Effector memory CD4-positive, alpha-beta T cell (primary cell): Measurements from ENCODE around the gene SLC44A1.

Experiments used
- DNase-seq, 3 donors: peaks; one replicate each; pipeline ENCODE4 v3.0.0-alpha.2; 2020
- H3K27ac ChIP-seq: 2 replicates; pipeline ENCODE4 v1.7.0; 2013; ENCODE audit warnings: mild to moderate bottlenecking, low read length, moderate library complexity; ENCODE audit not compliant: insufficient read depth, poor library complexity, severe bottlenecking
- H3K27me3 ChIP-seq: replicated peaks from 2 replicates; pipeline ENCODE4 v1.7.0; 2013; ENCODE audit warnings: mild to moderate bottlenecking, low read length; ENCODE audit not compliant: insufficient read depth, control insufficient read depth, poor library complexity, severe bottlenecking
- H3K36me3 ChIP-seq: 2 replicates; pipeline ENCODE4 v1.7.0; 2013; ENCODE audit warnings: mild to moderate bottlenecking, low read length, moderate library complexity; ENCODE audit not compliant: control insufficient read depth, insufficient read depth
- H3K4me1 ChIP-seq: 2 replicates; pipeline ENCODE4 v1.7.0; 2013; ENCODE audit warnings: low read length, mild to moderate bottlenecking; ENCODE audit not compliant: control insufficient read depth, insufficient read depth, poor library complexity, severe bottlenecking
- H3K4me3 ChIP-seq: 2 replicates; pipeline ENCODE4 v1.7.0; 2013; ENCODE audit warnings: low read length, low read depth, mild to moderate bottlenecking; ENCODE audit not compliant: insufficient read depth, poor library complexity, severe bottlenecking
- H3K9me3 ChIP-seq: 2 replicates; pipeline ENCODE4 v1.7.0; 2013; ENCODE audit warnings: mild to moderate bottlenecking, low read length, moderate library complexity; ENCODE audit not compliant: control insufficient read depth

SLC44A1 gene

DNA sequence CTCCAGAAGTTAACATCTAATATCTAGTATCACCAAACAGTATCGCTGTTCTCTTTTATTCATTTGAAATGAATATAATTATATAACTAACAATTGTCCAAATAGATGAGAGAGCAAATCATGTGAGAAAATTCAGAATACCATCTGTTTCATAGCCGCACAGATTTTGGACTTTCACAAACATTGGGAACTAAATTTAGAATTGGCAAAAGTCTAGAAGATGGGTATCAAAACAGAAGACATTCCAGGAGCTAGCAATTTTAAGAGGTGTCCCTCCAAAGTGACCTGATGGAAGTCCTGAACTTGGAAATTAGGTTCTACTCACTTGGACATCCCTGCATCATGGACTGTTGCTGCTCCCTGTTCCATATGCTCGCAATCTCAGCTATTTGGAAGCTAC, 146.4 kb downstream of the SLC44A1 start:
- no peak overlapping the region for H3K4me3 ChIP-seq
- H3K36me3 ChIP-seq, result no peaks in the 10 kb centered on the region
- H3K4me1 ChIP-seq, result no peaks in the 10 kb centered on the region
- H3K27me3 ChIP-seq, result no peaks in the 10 kb centered on the region
- no peaks in the 10 kb centered on the region for H3K9me3 ChIP-seq
- no peak for DNase-seq
- no peak overlapping the region for H3K27ac ChIP-seq

- Histone ChIP-seq H3K4me1 (no peaks in the 10 kb centered on the region), H3K4me3 (no peak overlapping the region), H3K27ac (no peak overlapping the region), H3K36me3 (no peaks in the 10 kb centered on the region), H3K9me3 (no peaks in the 10 kb centered on the region), H3K27me3 (no peaks in the 10 kb centered on the region)
- no peak for DNase-seq
Observed at GRCh38 chr9:105391288-105391687, 146.8 kb downstream of the SLC44A1 start.

GRCh38 chr9:105392531-105392930, 148.1 kb downstream of the SLC44A1 start:
- no peak overlapping the region for H3K4me3 ChIP-seq
- H3K4me1 ChIP-seq, result no peaks in the 10 kb centered on the region
- H3K27ac ChIP-seq, result no peak overlapping the region
- no peaks in the 10 kb centered on the region for H3K27me3 ChIP-seq
- no peaks in the 10 kb centered on the region for H3K9me3 ChIP-seq
- no peaks in the 10 kb centered on the region for H3K36me3 ChIP-seq
- DNase-seq, result no peak

DNA sequence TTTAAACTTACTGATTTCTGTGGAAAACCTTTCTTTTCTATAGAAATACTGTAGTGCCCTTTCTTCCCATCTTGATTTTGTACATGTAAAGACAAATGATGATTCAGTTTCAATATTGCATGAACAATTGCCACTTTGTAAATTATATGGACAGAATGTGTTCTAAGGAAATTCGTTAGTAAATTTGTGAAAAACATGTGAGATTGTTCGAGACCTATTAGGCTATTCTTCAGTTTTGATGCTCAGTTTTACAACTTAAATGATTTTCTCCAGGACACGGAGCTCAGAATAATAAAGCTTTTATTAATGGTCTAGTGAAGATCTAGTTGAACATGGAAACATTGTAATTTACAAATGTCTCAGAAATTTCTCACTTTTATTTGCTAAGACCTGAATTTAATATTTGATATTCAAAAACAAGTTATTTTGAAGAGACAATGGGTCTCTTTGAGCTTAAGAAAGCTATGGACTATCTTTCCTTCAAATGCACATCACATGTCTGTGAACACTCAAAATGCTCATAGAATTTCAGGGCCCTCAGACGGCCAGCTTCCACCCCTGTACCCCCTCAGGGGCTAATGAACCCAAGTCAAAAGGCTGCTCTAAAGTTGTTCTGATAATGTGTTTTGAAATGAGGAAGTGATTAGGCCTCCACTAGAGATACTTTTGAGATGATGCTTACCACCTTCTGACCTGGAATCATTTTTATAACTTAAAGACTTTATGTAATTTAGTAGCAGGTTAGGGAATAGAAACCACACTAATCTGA, 149.3 kb downstream of the SLC44A1 start:
- no peaks in the 10 kb centered on the region for H3K36me3 ChIP-seq
- H3K4me1 ChIP-seq, result no peaks in the 10 kb centered on the region
- H3K27me3 ChIP-seq, result no peaks in the 10 kb centered on the region
- no peak overlapping the region for H3K4me3 ChIP-seq
- H3K27ac ChIP-seq, result no peak overlapping the region
- no peaks in the 10 kb centered on the region for H3K9me3 ChIP-seq
- no peak for DNase-seq

DNA sequence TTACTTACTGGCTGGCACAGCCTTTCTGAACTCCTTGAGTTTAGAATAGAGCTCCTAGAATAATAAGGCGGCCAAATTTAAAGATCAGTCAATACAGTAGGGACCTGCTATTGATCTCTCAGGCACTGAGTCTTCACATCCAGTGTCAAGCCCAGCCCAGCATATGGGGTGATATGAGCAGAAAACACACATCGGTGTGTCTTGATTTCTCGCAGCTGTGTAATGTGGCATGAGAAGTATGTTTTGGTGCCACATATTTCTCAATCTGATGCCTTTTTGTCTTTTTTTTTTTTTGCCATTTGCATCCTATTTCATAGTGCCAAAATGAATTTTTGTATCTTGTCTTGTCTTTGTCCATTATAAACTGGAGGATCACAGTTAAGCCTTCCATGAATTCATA, 152.0 kb downstream of the SLC44A1 start:
- H3K9me3 ChIP-seq, result no peaks in the 10 kb centered on the region
- H3K36me3 ChIP-seq, result no peaks in the 10 kb centered on the region
- no peak for DNase-seq
- no peaks in the 10 kb centered on the region for H3K27me3 ChIP-seq
- no peaks in the 10 kb centered on the region for H3K4me1 ChIP-seq
- H3K4me3 ChIP-seq, result no peak overlapping the region
- H3K27ac ChIP-seq, result no peak overlapping the region

GRCh38 chr9:105396901-105397300, 152.4 kb downstream of the SLC44A1 start:
- no peaks in the 10 kb centered on the region for H3K9me3 ChIP-seq
- no peak for DNase-seq
- peaks cover 2% of the 10 kb centered on the region for H3K27me3 ChIP-seq
- H3K4me3 ChIP-seq, result no peak overlapping the region
- no peaks in the 10 kb centered on the region for H3K4me1 ChIP-seq
- H3K36me3 ChIP-seq, result no peaks in the 10 kb centered on the region
- no peak overlapping the region for H3K27ac ChIP-seq

- DNase-seq, result no peak
- H3K9me3 ChIP-seq, result no peaks in the 10 kb centered on the region
- no peak overlapping the region for H3K27ac ChIP-seq
- no peaks in the 10 kb centered on the region for H3K4me1 ChIP-seq
- no peaks in the 10 kb centered on the region for H3K36me3 ChIP-seq
- H3K27me3 ChIP-seq, result peaks cover 7% of the 10 kb centered on the region
- no peak overlapping the region for H3K4me3 ChIP-seq
Observed at GRCh38 chr9:105399117-105399516, 154.7 kb downstream of the SLC44A1 start.

DNA sequence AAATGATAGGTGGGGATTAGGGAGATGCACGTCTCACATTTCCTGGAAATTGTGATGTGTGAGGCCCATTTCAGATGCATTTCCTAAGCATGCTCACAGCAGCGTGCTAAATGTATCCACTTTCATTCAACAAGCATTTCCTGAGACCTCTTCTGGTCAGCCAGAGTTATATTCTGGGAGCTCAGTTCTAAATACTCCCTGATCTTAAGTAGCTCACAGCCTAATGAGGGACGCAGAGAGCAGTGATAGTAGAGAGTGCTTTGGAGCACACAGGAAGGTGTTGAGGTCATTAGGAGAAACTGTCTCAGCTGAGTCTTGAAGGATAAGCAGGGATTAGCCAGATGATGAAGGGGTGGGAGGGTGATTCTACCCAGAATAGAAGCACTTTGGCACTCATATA, 157.2 kb downstream of the SLC44A1 start:
- Histone ChIP-seq H3K4me1 (peaks cover 15% of the 10 kb centered on the region), H3K36me3 (no peaks in the 10 kb centered on the region), H3K27me3 (peaks cover 7% of the 10 kb centered on the region), H3K4me3 (no peak overlapping the region), H3K9me3 (no peaks in the 10 kb centered on the region), H3K27ac (no peak overlapping the region)
- no peak for DNase-seq

DNA sequence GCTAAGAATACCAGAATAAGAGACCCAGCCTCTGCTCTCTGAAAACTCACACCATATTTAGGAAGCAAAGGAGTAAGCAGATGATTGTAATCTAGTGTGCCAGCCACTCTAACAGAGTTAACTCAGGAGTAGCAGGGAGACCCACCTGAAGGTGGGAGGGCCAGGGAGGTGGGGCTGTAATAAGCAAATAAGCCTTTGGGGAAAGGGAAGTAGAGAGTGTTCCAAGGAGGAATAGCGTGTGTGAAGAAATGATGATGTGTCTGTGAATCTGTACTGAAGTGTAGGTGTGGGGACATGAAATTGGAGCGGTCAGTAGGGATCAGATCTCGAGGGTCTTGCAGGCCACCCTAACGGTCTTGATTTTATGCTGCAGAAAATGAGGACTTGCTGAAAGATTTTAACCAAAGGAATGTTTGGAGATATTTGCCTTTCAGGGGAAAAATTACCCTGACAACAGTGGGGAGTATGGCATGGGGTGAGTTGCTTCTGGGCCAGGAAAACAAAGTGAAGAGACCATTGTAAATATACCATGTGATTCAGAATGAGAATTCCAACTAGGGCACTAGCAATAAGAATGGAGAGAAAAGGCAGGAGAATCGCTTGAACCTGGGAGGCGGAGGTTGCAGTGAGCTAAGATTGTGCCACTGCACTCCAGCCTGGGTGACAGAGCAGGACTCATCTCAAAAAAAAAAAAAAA, 159.2 kb downstream of the SLC44A1 start:
- no peaks in the 10 kb centered on the region for H3K9me3 ChIP-seq
- DNase-seq, result no peak
- H3K4me1 ChIP-seq, result peaks cover 15% of the 10 kb centered on the region
- H3K4me3 ChIP-seq, result no peak overlapping the region
- no peaks in the 10 kb centered on the region for H3K36me3 ChIP-seq
- no peak overlapping the region for H3K27ac ChIP-seq
- H3K27me3 ChIP-seq, result peaks cover 7% of the 10 kb centered on the region

- H3K36me3 ChIP-seq, result no peaks in the 10 kb centered on the region
- H3K4me3 ChIP-seq, result no peak overlapping the region
- peak; percentile 15 to 41 (median 39) for DNase-seq
- peaks cover 7% of the 10 kb centered on the region for H3K27me3 ChIP-seq
- no peak overlapping the region for H3K27ac ChIP-seq
- peaks cover 15% of the 10 kb centered on the region for H3K4me1 ChIP-seq
- H3K9me3 ChIP-seq, result no peaks in the 10 kb centered on the region
Observed at GRCh38 chr9:105405514-105406131, 161.2 kb downstream of the SLC44A1 start.
